SU-DHL-6 (cell line): Measurements from ENCODE around the gene KIAA2012.

Experiments used
- H2AFZ ChIP-seq: fragments of 200-600 bp; sonication (generic); 2 replicates; pipeline ENCODE4 v1.6.1; 2014; ENCODE audit warnings: low read depth, mild to moderate bottlenecking, moderate library complexity, mixed read lengths, antibody characterized with exemption, low read length; ENCODE audit not compliant: severe bottlenecking
- H3F3A ChIP-seq: fragments of 200-600 bp; shearing (Covaris generic); 2 replicates; pipeline ENCODE4 v1.6.0; 2016; ENCODE audit warnings: antibody characterized with exemption, mild to moderate bottlenecking; ENCODE audit not compliant: insufficient read depth
- H3K27ac ChIP-seq: fragments of 200-600 bp; sonication (generic); 2 replicates; pipeline ENCODE4 v1.5.1; 2016; ENCODE audit warnings: low read depth, mild to moderate bottlenecking, low read length, moderate library complexity, mixed read lengths
- H3K27me3 ChIP-seq: fragments of 200-600 bp; sonication (generic), shearing (Covaris generic); 2 replicates; pipeline ENCODE4 v1.6.0; 2014; ENCODE audit warnings: mild to moderate bottlenecking, low read length
- H3K36me3 ChIP-seq: fragments of 200-600 bp; sonication (generic); 2 replicates; pipeline ENCODE4 v1.6.1; 2014; ENCODE audit warnings: mild to moderate bottlenecking, low read length, mixed read lengths
- H3K4me2 ChIP-seq: fragments of 300-600, 200-600 bp; shearing (Covaris generic), sonication (generic); 2 replicates; pipeline ENCODE4 v1.6.0; 2014; ENCODE audit warnings: low read length, low read depth, mild to moderate bottlenecking; ENCODE audit not compliant: poor library complexity, severe bottlenecking
- H3K4me3 ChIP-seq: fragments of 200-600 bp; sonication (generic); 2 replicates; pipeline ENCODE4 v1.5.1; 2014; ENCODE audit warnings: antibody characterized with exemption, low read length, mild to moderate bottlenecking, mixed read lengths; ENCODE audit not compliant: insufficient read depth, poor library complexity, severe bottlenecking
- H3K79me2 ChIP-seq: fragments of 200-600 bp; sonication (generic); 2 replicates; pipeline ENCODE4 v1.6.1; 2014; ENCODE audit warnings: mild to moderate bottlenecking, low read length, moderate library complexity; ENCODE audit not compliant: insufficient read depth
- H3K9ac ChIP-seq: fragments of 200-600 bp; sonication (generic); 2 replicates; pipeline ENCODE4 v1.7.0; 2014; ENCODE audit warnings: mild to moderate bottlenecking, low read length
- H3K9me2 ChIP-seq: fragments of 200-600 bp; sonication (generic); replicated peaks from 2 replicates; pipeline ENCODE4 v1.6.1; 2014; ENCODE audit warnings: low read length; ENCODE audit not compliant: insufficient read depth
- H3K9me3 ChIP-seq: fragments of 200-600 bp; sonication (generic); 2 replicates; pipeline ENCODE4 v1.6.1; 2014; ENCODE audit warnings: low read length, mixed read lengths; ENCODE audit not compliant: insufficient read depth
- H4K20me1 ChIP-seq: fragments of 200-600 bp; sonication (generic); 2 replicates; pipeline ENCODE4 v1.6.1; 2014; ENCODE audit warnings: low read depth, mild to moderate bottlenecking, antibody characterized with exemption, low read length, moderate library complexity, mixed read lengths
- CTCF ChIP-seq: fragments of 200-600 bp; sonication (generic); IDR thresholded peaks from one replicate; pipeline ENCODE4 v1.5.1; 2017; ENCODE audit warnings: antibody characterized with exemption, mild to moderate bottlenecking, low read length, moderate library complexity; ENCODE audit not compliant: insufficient read depth, poor library complexity, severe bottlenecking
- EZH2phosphoT487 ChIP-seq: fragments of 200-600 bp; sonication (generic), shearing (Covaris generic); conservative IDR thresholded peaks from 2 replicates; pipeline ENCODE4 v1.6.1; 2018; ENCODE audit warnings: mild to moderate bottlenecking, antibody characterized with exemption, low read length, moderate library complexity, mixed read lengths

KIAA2012 gene

GRCh38 chr2:202039278-202040078 lies 33.6 kb upstream of the KIAA2012 start:
- Histone ChIP-seq H3K36me3 (no peaks in the 10 kb centered on the region), H3K4me3 (no peak overlapping the region), H3K27me3 (no peaks in the 10 kb centered on the region), H3F3A (no peaks in the 10 kb centered on the region), H3K27ac (no peak overlapping the region), H3K9me2 (no peaks in the 10 kb centered on the region), H4K20me1 (no peaks in the 10 kb centered on the region), H2AFZ (no peak overlapping the region), H3K79me2 (no peaks in the 10 kb centered on the region), H3K4me2 (no peak overlapping the region), H3K9ac (no peak overlapping the region), H3K9me3 (no peaks in the 10 kb centered on the region)
- TF ChIP-seq EZH2phosphoT487, result no peak
- no peak for TF ChIP-seq CTCF

DNA sequence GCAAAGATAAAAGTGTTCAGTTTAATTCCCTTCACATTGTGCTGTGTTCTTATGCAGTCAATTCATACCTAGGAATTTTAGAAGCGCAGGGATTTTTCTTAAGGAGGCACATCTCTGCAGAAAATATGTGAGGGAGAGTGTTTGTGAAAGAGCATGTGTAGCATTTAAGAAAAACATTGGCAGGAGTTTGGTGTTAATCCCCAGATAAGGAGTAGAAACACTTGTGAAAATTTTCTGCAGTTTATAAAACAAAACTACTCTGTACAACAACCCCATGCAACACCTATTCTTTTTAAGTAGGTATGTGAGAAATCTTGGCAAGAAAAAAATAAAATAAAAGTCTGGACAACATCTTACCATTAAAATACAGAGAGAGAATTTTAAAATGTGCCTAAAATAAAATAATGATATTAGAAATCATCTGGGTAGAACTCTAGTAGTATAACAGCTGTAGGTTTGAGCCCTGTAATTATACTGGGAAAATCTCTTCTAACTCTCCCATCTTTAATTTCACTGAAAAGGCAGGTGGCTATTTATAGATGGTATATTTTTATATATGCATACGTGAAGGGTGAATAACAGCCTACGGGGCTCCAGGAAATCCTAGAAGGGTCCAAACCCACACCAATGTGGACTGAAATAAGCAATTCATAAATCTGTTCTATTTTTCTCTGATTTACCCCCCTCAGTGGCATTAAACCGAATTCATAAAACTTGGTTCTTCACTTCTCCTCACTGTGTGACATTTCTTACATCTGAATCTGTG lies 32.8 kb upstream of the KIAA2012 start:
- Histone ChIP-seq H3K4me2 (no peak overlapping the region), H3K9me3 (no peaks in the 10 kb centered on the region), H3K27me3 (no peaks in the 10 kb centered on the region), H3K79me2 (no peaks in the 10 kb centered on the region), H2AFZ (no peak overlapping the region), H3K4me3 (no peak overlapping the region), H4K20me1 (no peaks in the 10 kb centered on the region), H3K9me2 (no peaks in the 10 kb centered on the region), H3F3A (no peaks in the 10 kb centered on the region), H3K36me3 (no peaks in the 10 kb centered on the region), H3K9ac (no peak overlapping the region), H3K27ac (no peak overlapping the region)
- no peak for TF ChIP-seq CTCF
- TF ChIP-seq EZH2phosphoT487, result no peak

GRCh38 chr2:202042444-202042843 lies 30.6 kb upstream of the KIAA2012 start:
- H3K9me3 ChIP-seq, result no peaks in the 10 kb centered on the region
- no peaks in the 10 kb centered on the region for H3K79me2 ChIP-seq
- H3K27me3 ChIP-seq, result no peaks in the 10 kb centered on the region
- H3K4me2 ChIP-seq, result no peak overlapping the region
- H4K20me1 ChIP-seq, result no peaks in the 10 kb centered on the region
- H3F3A ChIP-seq, result no peaks in the 10 kb centered on the region
- H3K9ac ChIP-seq, result no peak overlapping the region
- TF ChIP-seq EZH2phosphoT487, result no peak
- TF ChIP-seq CTCF, result no peak
- H3K4me3 ChIP-seq, result no peak overlapping the region
- no peaks in the 10 kb centered on the region for H3K36me3 ChIP-seq
- H3K27ac ChIP-seq, result no peak overlapping the region
- no peak overlapping the region for H2AFZ ChIP-seq
- no peaks in the 10 kb centered on the region for H3K9me2 ChIP-seq
